GM21515 (cell line): ENCODE data around the gene NR6A1.
A peak's percentile ranks its signal among the peaks of the same experiment; 100 is the strongest.

Experiments used
- ATAC-seq: cut with Tn5 transposase; IDR thresholded peaks from one replicate; pipeline ENCODE4 v1.9.1; 2021; ENCODE audit not compliant: unreplicated experiment

Gene NR6A1

DNA sequence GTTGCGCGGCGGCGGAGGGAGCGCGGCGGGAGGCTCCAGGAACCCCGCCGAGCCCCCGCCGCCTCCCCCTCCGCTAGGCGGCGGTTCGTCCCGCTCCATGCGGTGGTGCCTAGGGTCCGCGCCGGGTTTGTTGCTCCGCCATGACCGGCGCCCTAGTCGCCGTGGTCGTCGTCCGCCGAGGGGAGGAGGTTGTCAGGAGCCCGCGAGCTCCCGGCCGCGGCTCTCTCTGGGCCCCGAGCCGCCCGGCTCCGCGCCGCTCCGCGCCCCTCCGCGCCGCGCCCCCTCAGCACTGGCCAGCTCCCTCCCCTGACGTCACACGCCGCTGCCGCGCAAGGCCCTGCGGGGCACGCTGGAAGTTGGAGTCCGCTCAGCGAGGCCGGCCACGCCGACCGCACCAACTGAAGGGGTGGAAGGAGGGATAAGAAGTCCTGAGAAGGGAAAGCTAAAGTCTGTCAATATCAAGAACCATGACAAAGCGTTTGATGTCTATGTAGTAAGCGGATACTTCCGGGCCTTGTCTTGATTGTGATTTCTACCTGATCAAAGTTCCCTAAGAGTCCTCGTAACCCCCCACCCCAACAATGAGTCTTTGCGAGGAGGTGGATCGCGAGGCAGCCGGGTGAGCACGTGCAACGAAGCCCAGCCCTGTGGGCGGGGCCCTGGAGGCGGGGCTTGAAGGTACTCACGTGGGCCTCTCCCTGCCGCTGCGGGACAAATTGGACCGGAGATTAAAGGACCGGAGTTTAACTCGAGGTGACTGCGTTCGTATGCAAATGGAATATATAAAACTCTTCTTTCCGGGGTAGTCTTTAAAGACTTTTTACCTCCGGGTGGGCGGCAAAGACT, at the start of gene NR6A1:
NR6A1 (minus strand) TSS at position 291 of the 846 bp plus-strand sequence.
- peak; percentile 85 for ATAC-seq

DNA sequence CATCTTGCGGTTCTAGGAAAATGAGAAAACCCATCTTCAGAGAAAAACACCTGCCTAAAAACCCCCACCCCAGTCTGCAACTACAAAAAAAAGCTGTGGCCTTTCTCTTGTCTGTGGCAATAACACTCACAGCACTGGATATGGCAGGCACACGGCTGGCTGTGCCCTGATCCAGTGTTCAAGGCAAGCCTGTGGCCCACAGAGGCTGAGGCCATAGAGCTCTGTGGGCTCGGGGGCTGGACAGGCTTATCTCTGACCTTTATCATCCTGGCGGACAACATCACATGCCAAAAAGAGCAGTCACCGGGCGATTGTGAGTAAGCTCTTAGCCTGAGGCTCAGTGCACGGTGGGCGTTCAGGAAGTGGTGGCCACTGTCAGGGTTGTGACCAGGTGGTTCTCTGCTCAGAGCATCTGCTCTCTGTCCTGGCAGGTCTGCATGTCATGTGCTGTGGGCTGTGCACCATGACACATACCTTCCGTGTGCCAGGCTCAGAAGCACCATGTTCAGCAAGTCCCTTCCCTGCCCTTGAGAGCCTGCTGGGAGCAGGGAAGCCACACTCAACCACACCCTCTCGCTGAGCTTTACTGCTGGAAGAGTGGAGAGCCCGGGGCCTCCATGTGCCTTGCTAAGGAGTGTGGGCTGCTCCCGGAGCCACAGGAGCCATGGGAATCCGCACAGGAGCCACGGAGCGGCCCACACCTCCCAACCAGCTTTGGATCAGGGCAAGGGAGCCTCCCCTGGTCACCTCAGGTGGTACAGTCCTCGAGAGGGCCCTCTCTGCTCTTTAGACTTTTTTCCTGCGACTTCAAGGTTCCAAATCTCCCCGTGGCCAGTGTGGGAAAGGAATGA, 47.5 kb upstream of the NR6A1 start:
- no peak for ATAC-seq

DNA sequence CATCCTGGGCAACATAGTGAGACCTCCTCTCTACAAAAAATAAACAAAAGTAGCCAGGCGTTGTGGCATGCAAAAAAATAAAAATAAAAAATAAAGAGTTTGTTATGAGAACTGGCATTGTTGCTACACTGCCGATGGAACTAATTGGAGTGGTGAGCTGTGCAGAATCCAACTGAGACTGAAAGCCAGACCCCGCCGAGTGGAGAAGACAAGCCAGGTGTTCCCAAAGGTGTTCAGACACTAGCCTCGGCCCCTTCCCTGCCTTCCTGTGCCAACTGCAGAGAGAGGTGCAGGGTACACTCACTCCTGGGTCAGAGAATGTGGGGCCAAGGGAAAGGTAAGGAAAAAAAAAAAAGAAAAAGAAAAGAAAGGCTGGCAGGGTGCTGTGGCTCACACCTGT, 44.5 kb upstream of the NR6A1 start:
- ATAC-seq, result no peak

DNA sequence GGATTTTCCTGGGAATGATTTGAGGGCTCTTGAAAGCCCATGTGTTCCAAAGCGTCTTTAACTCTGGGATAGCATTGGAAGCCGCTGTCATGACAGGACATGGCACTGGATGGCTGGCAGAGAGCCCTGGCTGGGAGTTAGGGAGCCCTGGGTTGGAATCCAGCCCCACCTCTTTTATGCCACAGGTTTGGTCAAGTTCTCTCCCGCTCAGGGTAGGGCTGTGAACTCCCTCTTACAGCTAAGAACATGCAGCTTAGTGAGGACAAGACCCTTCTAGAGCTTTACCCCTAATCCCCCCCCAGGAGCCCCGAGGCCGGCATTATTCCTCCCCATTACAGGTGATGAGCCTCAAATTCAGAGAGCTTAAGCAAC, 43.0 kb upstream of the NR6A1 start:
- no peak for ATAC-seq

DNA sequence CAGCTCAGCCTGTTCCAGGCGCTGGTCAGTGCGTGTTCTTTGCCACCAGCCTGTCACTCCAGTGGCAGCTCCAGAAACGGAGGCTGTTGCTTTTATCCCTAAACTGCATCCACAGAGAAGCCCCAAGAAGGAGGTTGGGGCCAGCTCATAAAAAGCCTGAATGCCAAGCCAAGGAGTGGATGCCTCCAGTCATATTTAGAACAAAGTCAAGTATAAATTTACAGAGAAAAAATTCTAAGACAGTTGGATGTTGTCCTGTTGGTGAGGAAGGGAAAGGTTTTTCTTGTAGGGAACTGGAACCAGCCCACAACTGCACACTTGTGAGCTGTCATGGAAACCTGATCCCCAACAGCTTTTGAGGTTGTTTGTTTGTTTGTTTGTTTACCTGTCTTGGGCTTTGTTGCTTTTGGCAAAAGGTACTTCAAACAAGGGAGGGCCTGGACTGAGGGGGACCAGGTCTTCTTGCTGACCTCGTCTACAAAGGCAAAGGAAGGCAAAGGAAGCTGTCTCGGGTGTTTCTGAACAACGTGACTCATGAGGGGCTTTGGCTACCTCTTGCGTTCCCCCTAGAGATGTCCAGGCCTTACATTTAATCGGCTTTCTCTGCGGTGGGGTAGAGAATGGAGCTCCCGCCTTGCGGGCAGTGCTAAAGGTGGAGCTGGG, 42.5 kb upstream of the NR6A1 start:
- ATAC-seq, result no peak

DNA sequence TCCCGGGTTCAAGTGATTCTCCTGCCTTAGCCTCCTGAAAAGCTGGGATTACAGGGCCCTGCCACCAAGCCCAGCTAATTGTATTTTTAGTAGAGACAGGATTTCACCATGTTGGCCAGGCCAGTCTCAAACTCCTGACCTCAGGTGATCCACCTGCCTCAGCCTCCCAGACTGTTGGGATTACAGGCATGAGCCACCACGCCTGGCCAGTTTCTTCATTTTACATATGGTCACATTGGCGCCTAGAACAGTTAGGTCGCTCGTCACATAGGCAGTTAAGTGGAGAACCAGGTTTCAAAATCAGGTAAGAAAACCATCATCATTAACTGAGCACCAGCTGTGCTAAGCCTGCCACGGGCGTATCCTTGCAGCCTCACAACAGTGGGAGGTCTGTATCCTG, 41.9 kb upstream of the NR6A1 start:
- ATAC-seq, result no peak

DNA sequence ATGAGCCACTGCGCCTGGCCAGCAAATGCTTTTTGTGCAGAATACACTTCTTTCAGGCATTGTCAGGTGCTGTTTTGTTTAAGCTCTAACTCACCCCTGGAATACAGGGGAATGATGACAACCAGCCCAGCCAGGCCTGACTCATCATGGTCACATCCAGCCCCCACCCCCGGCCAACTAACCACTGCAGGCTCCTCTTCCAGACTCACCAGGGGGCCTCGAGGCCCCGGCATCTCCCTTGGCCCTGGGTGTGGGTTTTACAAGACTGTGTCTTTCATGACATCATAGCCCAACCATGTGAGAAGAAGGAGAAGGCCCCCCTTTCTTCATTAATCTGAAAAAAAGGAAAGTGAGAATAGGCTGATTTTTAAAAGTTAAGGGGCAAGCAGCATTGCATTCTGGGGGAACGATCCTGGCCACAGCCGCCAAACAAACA, 41.3 kb upstream of the NR6A1 start:
- ATAC-seq, result no peak

DNA sequence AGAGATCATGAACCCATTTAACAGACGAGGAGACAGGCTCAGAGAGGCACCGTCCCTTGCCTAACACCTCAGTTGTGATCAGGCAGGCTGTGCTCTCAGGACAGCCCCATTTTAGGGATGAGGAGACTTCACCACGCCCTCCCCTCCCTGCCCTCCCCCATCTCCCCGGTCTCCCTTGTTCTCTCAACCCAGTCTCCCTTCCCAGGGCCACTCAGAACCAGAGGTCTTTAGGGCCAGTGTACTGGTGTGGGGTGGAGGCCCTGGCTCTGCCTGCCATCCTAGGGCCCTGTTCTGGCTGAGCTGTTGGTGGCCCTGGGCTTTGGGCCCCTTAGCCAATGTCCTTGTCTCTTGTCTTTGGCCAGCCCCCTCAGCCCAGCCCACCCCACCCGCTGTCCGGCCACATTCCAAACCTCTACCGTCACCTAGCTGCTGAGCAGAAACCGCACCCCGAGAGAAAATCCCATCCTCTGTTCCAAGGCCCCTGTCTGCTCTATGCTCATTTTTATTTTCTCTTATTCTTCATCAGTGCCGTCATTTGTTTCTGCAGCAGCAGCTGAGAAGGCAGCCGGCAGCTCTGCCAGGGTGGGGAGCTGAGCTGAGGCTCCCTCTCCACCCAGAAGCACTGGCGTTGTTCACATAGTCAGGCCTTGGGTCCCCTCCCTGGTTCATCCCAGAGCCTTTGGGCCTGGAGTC, 39.7 kb upstream of the NR6A1 start:
- no peak for ATAC-seq

DNA sequence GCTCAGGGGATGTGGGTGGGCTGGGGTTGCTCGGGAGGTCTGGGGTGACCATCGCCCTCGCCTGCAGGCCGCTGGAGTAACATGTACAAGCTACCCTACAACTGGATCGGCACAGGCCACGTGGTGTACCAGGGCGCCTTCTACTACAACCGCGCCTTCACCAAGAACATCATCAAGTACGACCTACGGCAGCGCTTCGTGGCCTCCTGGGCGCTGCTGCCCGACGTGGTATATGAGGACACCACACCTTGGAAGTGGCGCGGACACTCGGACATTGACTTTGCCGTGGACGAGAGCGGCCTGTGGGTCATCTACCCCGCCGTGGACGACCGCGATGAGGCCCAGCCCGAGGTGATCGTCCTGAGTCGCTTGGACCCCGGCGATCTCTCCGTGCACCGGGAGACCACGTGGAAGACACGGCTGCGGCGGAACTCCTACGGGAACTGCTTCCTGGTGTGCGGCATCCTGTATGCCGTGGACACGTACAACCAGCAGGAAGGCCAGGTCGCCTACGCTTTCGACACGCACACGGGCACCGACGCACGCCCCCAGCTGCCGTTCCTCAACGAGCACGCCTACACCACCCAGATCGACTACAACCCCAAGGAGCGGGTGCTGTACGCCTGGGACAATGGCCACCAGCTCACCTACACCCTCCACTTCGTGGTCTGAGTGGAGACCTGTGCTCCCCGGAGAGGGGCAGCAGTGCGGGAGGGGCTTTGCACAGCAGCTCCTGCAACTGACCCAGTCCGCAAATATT, 38.8 kb upstream of the NR6A1 start:
- no peak for ATAC-seq

DNA sequence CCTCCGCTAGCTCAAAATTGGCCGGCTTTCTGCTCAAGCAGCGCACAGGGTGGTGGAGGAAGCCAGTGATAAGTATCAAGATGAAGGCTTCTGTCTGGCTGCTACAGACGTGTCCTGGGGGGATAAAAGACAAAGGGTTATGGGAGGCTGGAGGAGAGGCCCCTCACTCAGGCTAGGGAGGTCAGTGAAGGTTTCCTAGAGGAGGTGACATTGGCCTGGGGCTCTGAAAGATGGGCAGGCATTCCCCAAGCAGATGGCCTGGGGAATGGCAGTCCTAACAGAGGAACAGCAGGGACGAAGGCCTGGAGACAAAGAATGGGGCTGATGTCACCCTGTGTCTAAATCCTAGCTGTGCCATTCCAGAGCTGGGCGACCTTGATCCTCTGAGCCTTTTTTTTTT, 38.1 kb upstream of the NR6A1 start:
- no peak for ATAC-seq

DNA sequence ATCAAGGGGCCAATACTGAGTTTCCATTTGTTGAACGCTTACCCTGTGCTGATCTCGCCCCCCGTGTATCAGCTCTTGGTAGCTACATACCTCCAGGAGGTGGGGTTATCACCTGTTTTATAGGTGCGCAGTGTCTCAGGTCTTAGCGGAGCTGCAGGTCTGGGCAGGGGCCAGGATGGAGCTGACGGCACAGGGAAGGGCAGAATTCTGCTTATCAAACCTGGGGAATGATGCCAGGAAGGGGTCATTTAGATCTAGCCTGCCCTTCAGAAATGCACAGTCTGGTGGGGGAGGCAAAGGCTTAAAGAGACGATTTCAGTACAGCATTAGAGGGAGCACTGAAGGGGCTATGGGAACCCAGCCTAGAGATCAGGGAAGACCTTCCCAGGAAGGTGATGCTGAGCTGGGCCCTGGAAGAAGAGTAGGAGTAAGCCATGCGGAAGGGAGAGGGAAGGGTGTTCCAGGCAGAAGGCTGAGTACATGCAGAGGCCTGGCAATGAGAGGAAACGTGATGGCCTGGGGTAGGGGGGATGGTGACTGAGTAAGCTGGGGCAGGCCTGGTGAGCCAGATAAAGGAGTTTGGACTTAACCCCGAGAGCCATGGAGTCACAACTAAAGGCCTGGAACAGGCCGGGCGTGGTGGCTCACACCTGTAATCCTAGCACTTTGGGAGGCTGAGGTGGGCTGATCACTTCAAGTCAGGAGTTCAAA, 37.3 kb upstream of the NR6A1 start:
- ATAC-seq, result no peak

DNA sequence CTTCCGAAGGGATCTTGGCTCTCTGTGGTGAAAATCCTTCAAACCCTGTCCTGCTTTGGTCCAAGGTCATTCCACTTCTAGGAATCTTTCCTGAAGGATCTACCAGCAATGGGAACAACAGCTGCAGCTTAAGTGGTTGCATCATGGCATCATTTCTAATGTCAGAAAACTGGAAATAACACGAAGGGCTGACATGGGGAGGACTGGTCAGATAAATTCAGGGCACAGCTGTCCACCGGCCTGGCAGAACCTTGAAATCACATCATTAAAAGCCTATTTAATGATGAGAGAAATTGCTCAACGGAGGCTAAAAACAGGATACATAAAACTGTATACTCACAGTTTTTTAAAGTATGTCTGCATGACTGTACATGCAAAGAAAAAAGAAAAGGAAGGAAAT, 34.1 kb upstream of the NR6A1 start:
- no peak for ATAC-seq

DNA sequence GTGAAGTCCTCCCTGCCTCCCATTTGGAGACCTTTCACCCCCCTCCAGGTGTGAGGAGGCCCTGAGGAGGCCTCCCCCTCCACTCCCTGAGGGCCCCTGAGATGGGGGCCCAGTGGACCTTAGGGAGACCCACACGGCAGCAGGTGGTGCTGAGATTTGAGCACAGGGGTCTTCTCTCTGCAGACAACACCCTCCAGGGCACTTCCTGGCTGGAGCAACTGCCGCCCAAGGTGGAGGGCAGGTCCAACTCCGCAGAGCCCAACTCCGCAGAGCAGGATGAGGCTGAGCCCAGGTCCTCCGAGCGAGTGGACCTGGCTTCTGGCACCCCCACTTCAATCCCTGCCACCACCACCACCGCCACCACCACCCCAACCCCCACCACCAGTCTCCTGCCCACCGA, 32.8 kb upstream of the NR6A1 start:
- ATAC-seq, result no peak

DNA sequence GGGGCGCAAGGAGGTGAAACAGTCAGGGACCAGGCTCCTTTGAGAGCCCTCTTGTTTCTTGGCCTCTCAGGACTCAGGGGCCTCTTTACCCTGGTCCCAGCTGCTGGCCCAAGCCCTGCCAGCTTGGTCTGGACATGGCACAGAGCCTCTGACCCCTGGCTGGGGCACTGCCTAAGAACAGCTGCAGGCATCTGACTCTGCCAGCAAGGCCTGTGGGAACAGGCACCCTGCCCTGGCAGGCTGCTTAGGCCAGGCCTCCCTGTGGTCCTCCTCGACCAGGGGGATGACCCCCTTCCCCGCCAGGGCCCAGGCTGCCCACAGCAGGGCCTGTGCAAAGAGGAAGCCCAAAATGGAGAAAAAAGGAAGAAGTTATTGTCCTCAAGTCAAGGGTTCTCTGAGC, 31.3 kb upstream of the NR6A1 start:
- ATAC-seq, result no peak

DNA sequence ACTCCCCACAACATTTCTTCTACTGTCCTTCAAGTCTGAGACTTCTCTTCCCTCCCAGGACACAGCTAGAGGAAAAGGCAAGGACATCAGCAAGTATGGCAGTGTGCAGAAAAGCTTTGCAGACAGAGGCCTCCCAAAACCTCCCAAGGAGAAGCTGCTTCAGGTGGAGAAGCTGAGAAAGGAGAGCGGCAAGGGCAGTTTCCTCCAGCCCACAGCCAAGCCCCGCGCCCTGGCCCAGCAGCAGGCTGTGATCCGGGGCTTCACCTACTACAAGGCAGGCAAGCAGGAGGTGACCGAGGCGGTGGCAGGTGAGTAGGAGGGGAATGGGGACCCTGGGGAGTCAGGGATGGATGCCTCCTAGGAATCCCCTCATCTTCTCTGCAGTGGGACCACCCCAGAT, 30.2 kb upstream of the NR6A1 start:
- ATAC-seq, result no peak

DNA sequence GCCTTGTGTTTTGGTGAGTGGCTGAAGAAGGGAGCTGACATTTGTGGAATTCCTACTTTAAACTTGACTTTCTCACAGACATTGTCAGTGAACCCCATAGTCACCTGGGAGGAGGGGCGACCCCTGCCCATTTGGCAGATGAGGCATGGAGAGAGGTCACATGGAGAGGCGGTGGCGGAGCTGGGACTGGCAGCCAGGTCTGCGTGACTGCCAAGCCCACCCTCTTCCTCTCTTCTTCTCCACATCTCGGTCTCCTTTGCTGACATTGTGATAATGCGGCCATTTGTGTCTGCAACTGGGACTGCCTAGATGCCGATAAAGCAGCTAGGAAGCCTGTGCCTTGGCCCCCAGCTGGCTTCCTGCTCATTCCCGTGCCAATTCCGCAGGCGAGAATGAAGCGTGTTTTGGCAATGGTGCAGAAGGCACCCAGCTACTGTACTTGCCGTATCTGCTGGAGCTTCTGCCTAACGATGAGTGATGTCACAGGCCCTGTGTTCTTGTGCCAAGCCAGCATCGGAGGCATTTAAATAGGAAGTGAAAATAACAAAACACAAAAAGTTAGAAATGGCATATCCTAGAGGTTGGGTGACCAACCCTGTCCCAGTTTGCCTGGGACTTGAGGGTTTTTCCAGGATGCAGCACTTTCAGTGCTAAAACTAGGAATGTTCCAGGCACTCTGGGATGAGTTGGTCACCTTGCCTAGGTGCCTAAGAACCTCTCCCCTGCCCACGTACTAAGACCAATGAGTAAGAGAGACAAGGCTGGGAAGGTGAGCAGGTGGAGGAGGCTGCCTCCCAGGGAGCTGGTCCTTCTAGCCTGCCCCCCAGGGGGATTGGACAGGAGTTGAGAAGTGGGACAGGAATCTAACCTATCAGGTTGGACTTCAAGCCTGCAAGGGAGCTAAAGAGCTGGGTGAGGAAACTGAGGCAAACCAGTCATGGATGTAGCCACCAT, 29.5 kb upstream of the NR6A1 start:
- no peak for ATAC-seq

DNA sequence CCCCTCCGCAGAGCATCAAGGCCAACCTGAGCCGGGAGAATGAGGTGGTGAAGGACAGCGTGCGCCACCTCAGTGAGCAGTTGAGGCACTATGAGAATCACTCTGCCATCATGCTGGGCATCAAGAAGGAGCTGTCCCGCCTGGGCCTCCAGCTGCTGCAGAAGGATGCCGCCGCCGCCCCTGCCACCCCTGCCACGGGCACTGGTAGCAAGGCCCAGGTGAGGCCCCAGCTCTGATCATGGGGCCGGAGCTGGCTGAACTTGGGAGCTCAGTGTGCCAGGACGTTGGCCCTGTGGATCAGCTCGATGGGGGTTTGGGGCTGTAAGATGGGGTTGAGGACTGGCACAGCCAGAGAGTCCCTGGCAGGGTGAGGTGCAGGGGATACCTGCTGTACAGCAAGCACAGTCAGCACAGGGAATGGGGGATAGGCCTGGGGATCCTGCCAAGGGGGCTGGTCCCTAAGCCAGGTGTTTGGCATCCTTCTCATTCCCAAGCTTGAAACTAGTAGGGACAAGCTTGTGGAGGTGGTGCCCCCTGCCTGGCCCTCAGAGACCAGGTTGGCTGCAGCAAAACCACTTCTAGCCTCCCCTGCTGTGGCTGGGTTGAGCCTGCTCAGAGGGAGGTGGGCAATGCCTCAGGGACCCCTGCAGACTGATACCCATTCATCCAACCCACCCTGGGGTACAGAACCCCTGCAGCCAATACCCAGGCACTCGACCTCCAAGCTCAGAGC, 28.3 kb upstream of the NR6A1 start:
- no peak for ATAC-seq
